NCI-H2171 (cell line): ENCODE data around the gene SNX17.
"Not testable (repeated sequence)": the region's sequence is repeated elsewhere in the genome, so short reads cannot be mapped to it uniquely, and the experiment has no call there.

ENCODE experiments used
- DNase-seq: peaks from one replicate; lab custom pipeline; 2025; lab: John Stamatoyannopoulos, UW

SNX17 gene

GRCh38 chr2:27370026-27370815 is at the start of gene SNX17, which contains the start of gene EIF2B4:
Gene SNX17, plus strand, starts transcription at chr2:27370616. Its CDS starts 128 bp downstream, at chr2:27370744.
Gene EIF2B4, minus strand, starts transcription at chr2:27370338. Its CDS starts 24 bp downstream, at chr2:27370314.
- DNase-seq = peak; percentile 99

GRCh38 chr2:27320958-27321543 is 49.4 kb upstream of the SNX17 start:
- DNase-seq = no peak

GRCh38 chr2:27322301-27322765 is 48.1 kb upstream of the SNX17 start:
- no peak for DNase-seq

GRCh38 chr2:27322766-27323595 is 47.4 kb upstream of the SNX17 start, which contains the start of gene MPV17:
Gene MPV17, minus strand, starts transcription at chr2:27323097. Its CDS starts 580 bp downstream, at chr2:27322517.
- DNase-seq = peak; percentile 93

- DNase-seq = no peak
Measured at GRCh38 chr2:27323596-27324285, 46.7 kb upstream of the SNX17 start.

- DNase-seq = no peak
Measured at GRCh38 chr2:27324720-27325119, 45.7 kb upstream of the SNX17 start.

- DNase-seq = no peak
Measured at GRCh38 chr2:27335311-27335710, 35.1 kb upstream of the SNX17 start.

GRCh38 chr2:27336173-27336572 is 34.2 kb upstream of the SNX17 start:
- DNase-seq = no peak

- no peak for DNase-seq
Measured at GRCh38 chr2:27347641-27348040, 22.8 kb upstream of the SNX17 start.

- no peak for DNase-seq
Measured at GRCh38 chr2:27350106-27350693, 20.2 kb upstream of the SNX17 start.

GRCh38 chr2:27351802-27352598 is 18.4 kb upstream of the SNX17 start:
- DNase-seq = no peak

GRCh38 chr2:27353386-27353761 is 17.0 kb upstream of the SNX17 start:
- DNase-seq = not testable (repeated sequence)

GRCh38 chr2:27353762-27354596 is 16.4 kb upstream of the SNX17 start:
- DNase-seq = no peak

- DNase-seq = no peak
Measured at GRCh38 chr2:27354597-27354927, 15.9 kb upstream of the SNX17 start.

- DNase-seq = peak; percentile 41
Measured at GRCh38 chr2:27356056-27356381, 14.4 kb upstream of the SNX17 start.

- DNase-seq = peak; percentile 99
Measured at GRCh38 chr2:27356382-27357181, 13.8 kb upstream of the SNX17 start, which contains the start of gene GTF3C2. Gene GTF3C2, minus strand, starts transcription at chr2:27356764. Its CDS starts 13,210 bp downstream, at chr2:27343554.

GRCh38 chr2:27362678-27363420 is 7.6 kb upstream of the SNX17 start:
- no peak for DNase-seq

- no peak for DNase-seq
Measured at GRCh38 chr2:27363933-27364332, 6.5 kb upstream of the SNX17 start.
